Astrocyte (in vitro differentiated cells and primary cell): ENCODE measurements around the gene DCBLD1. TPM values are rescaled to one million over a fixed set of nuclear protein-coding genes. Genes with fewer than 3 reads are reported as not detected.

Source experiments
- DNase-seq: peaks from one replicate; pipeline ENCODE4 v3.0.0-alpha.2; 2010; ENCODE audit warnings: low read depth
- FAIRE-seq: peaks from 2 replicates; lab custom pipeline; 2011; peaks lifted over from hg19 to GRCh38; lab: Jason Lieb, UNC
- H2AFZ ChIP-seq: 2 replicates; pipeline ENCODE4 v1.6.0; 2012; ENCODE audit warnings: low read depth, low read length, inconsistent platforms
- H3K27ac ChIP-seq: 2 replicates; pipeline ENCODE4 v1.5.1; 2011; ENCODE audit warnings: low read depth, low read length, inconsistent platforms
- H3K27me3 ChIP-seq: 2 replicates; pipeline ENCODE4 v1.6.0; 2011; ENCODE audit warnings: low read length, inconsistent platforms; ENCODE audit not compliant: insufficient read depth
- H3K36me3 ChIP-seq: 2 replicates; pipeline ENCODE4 v1.5.1; 2011; ENCODE audit warnings: low read length, inconsistent platforms; ENCODE audit not compliant: insufficient read depth
- H3K4me1 ChIP-seq: 2 replicates; pipeline ENCODE4 v1.5.1; 2011; ENCODE audit warnings: low read length, inconsistent platforms; ENCODE audit not compliant: insufficient read depth
- H3K4me2 ChIP-seq: 2 replicates; pipeline ENCODE4 v1.6.0; 2012; ENCODE audit warnings: low read length, inconsistent platforms
- H3K4me3 ChIP-seq: 2 replicates; pipeline ENCODE4 v1.5.1; 2011; ENCODE audit warnings: low read depth, mild to moderate bottlenecking, low read length, inconsistent platforms; ENCODE audit not compliant: insufficient read depth
- H3K79me2 ChIP-seq: 2 replicates; pipeline ENCODE4 v1.6.0; 2012; ENCODE audit warnings: mild to moderate bottlenecking, low read length, inconsistent platforms; ENCODE audit not compliant: insufficient read depth
- H3K9ac ChIP-seq: 2 replicates; pipeline ENCODE4 v1.6.0; 2012; ENCODE audit warnings: mild to moderate bottlenecking, low read length, inconsistent platforms
- H3K9me3 ChIP-seq: 2 replicates; pipeline ENCODE4 v1.5.1; 2012; ENCODE audit warnings: low read depth, mild to moderate bottlenecking, low read length, inconsistent platforms; ENCODE audit not compliant: insufficient read depth
- H4K20me1 ChIP-seq: 2 replicates; pipeline ENCODE4 v1.6.0; 2012; ENCODE audit warnings: low read length, inconsistent platforms; ENCODE audit not compliant: insufficient read depth
- H3K27ac Mint-ChIP-seq: one replicate; pipeline ENCODE4 v1.8.0; 2021; ENCODE audit warnings: mild to moderate bottlenecking, mixed read lengths; ENCODE audit not compliant: unreplicated experiment
- H3K27me3 Mint-ChIP-seq: one replicate; pipeline ENCODE4 v1.8.0; 2021; ENCODE audit warnings: low read depth, mixed read lengths; ENCODE audit not compliant: unreplicated experiment
- H3K36me3 Mint-ChIP-seq: one replicate; pipeline ENCODE4 v1.8.0; 2021; ENCODE audit warnings: low read depth, mixed read lengths; ENCODE audit not compliant: unreplicated experiment
- H3K4me1 Mint-ChIP-seq: one replicate; pipeline ENCODE4 v1.8.0; 2021; ENCODE audit warnings: low read depth, mixed read lengths; ENCODE audit not compliant: unreplicated experiment
- H3K4me3 Mint-ChIP-seq: one replicate; pipeline ENCODE4 v1.8.0; 2021; ENCODE audit warnings: mild to moderate bottlenecking, moderate library complexity, mixed read lengths; ENCODE audit not compliant: unreplicated experiment
- H3K9me3 Mint-ChIP-seq: one replicate; pipeline ENCODE4 v1.8.0; 2021; ENCODE audit warnings: mild to moderate bottlenecking, mixed read lengths; ENCODE audit not compliant: unreplicated experiment
- CTCF ChIP-seq: IDR thresholded peaks from 2 replicates; pipeline ENCODE4 v1.5.1; 2011; ENCODE audit warnings: low read depth, mild to moderate bottlenecking, inconsistent platforms, low read length, moderate library complexity; ENCODE audit not compliant: insufficient read depth
- EZH2 ChIP-seq: IDR thresholded peaks from 2 replicates; pipeline ENCODE4 v1.6.1; 2012; ENCODE audit warnings: mild to moderate bottlenecking, low read length, inconsistent platforms; ENCODE audit not compliant: insufficient read depth
- total RNA-seq: library from RNA; stranded (reverse); gene quantifications from 2 replicates; pipeline ENCODE4 v1.2.1, GENCODE V29; 2021

DCBLD1 gene
- total RNA-seq, 1 donor from 2014 or later, result 36.8 TPM

- no peak overlapping the region for H2AFZ ChIP-seq
- H3K4me3 ChIP-seq, result no peak overlapping the region
- no peak for DNase-seq
- Mint-ChIP-seq H3K4me1 (peaks cover 25% of the 10 kb centered on the region), H3K27ac (peak overlapping the region; percentile 68), H3K27me3 (no peaks in the 10 kb centered on the region), H3K9me3 (peaks cover 4% of the 10 kb centered on the region), H3K36me3 (peaks cover 19% of the 10 kb centered on the region), H3K4me3 (no peak overlapping the region)
- H3K9ac ChIP-seq, result no peak overlapping the region
- peaks cover 13% of the 10 kb centered on the region for H3K4me1 ChIP-seq
- H4K20me1 ChIP-seq, result no peaks in the 10 kb centered on the region
- H3K36me3 ChIP-seq, result peaks cover 39% of the 10 kb centered on the region
- H3K27ac ChIP-seq, result peak overlapping the region; percentile 13
- peaks cover 55% of the 10 kb centered on the region for H3K79me2 ChIP-seq
- no peaks in the 10 kb centered on the region for H3K27me3 ChIP-seq
- no peaks in the 10 kb centered on the region for H3K9me3 ChIP-seq
- TF ChIP-seq EZH2 (no peak), CTCF (no peak)
- no peak for FAIRE-seq
- H3K4me2 ChIP-seq, result no peak overlapping the region
Observed at GRCh38 chr6:117520603-117521395, 38.3 kb downstream of the DCBLD1 start.

GRCh38 chr6:117521791-117522502, 39.5 kb downstream of the DCBLD1 start:
- peaks cover 25% of the 10 kb centered on the region for H3K4me1 Mint-ChIP-seq
- Histone ChIP-seq H4K20me1 (no peaks in the 10 kb centered on the region), H3K9me3 (no peaks in the 10 kb centered on the region), H3K4me2 (peak overlapping the region; percentile 35), H3K4me1 (peaks cover 13% of the 10 kb centered on the region), H3K27ac (no peak overlapping the region), H3K36me3 (peaks cover 44% of the 10 kb centered on the region), H3K9ac (no peak overlapping the region), H3K27me3 (no peaks in the 10 kb centered on the region), H3K4me3 (peak overlapping the region; percentile 2), H3K79me2 (peaks cover 48% of the 10 kb centered on the region), H2AFZ (no peak overlapping the region)
- no peaks in the 10 kb centered on the region for H3K27me3 Mint-ChIP-seq
- H3K27ac Mint-ChIP-seq, result peak overlapping the region; percentile 88
- H3K36me3 Mint-ChIP-seq, result peaks cover 14% of the 10 kb centered on the region
- FAIRE-seq, result peak; percentile 17
- no peaks in the 10 kb centered on the region for H3K9me3 Mint-ChIP-seq
- no peak for TF ChIP-seq CTCF
- TF ChIP-seq EZH2, result no peak
- no peak overlapping the region for H3K4me3 Mint-ChIP-seq
- peak; percentile 52 for DNase-seq
